Activated T-helper 2 cell treated with anti-CD3 and anti-CD28 coated beads, Interferon-gamma antibody, Interleukin-2, Interleukin-4, amounts not matched to agents 10 μg/mL and 5 μg/mL and 100 μg/mL, durations not matched to agents 14 hours and 24 hours and 36 hours (primary cell): ENCODE results near the gene RIBC2. TPM values are rescaled to one million over a fixed set of nuclear protein-coding genes. Genes with fewer than 3 reads are reported as not detected.
"Not testable (repeated sequence)": the region's sequence is repeated elsewhere in the genome, so short reads cannot be mapped to it uniquely, and the experiment has no call there.

Source experiments
- DNase-seq: peaks from one replicate; pipeline ENCODE4 v3.0.0; 2021; ENCODE audit warnings: low spot score
- H3K27ac Mint-ChIP-seq: one replicate; pipeline ENCODE4 v1.8.0; 2021; ENCODE audit warnings: mixed read lengths
- H3K27me3 Mint-ChIP-seq: one replicate; pipeline ENCODE4 v1.8.0; 2021; ENCODE audit warnings: low read depth, mixed read lengths
- H3K36me3 Mint-ChIP-seq: one replicate; pipeline ENCODE4 v1.8.0; 2021; ENCODE audit warnings: low read depth, mixed read lengths
- H3K4me1 Mint-ChIP-seq: one replicate; pipeline ENCODE4 v1.8.0; 2021; ENCODE audit warnings: low read depth, mixed read lengths
- H3K4me3 Mint-ChIP-seq: one replicate; pipeline ENCODE4 v1.8.0; 2021; ENCODE audit warnings: low read depth, mild to moderate bottlenecking, moderate library complexity, mixed read lengths
- H3K9me3 Mint-ChIP-seq: one replicate; pipeline ENCODE4 v1.8.0; 2021; ENCODE audit warnings: mixed read lengths
- intact Hi-C: fragments of 100-400 bp; cut with micrococcal nuclease; formaldehyde crosslinking; loops from one replicate; pipeline ENCODE4 v1.15.1; 2023
- total RNA-seq: library from RNA; stranded (reverse); gene quantifications from 2 replicates; pipeline ENCODE4 v1.2.3, GENCODE V29; 2022

Gene RIBC2
- total RNA-seq, 1 donor from 2014 or later: 11.0 TPM

GRCh38 chr22:45455212-45455611 lies 41.7 kb downstream of the RIBC2 start:
- intact Hi-C loops: no loop called here
- no peaks in the 10 kb centered on the region for H3K27me3 Mint-ChIP-seq
- no peaks in the 10 kb centered on the region for H3K36me3 Mint-ChIP-seq
- H3K4me1 Mint-ChIP-seq: no peaks in the 10 kb centered on the region
- no peak overlapping the region for H3K27ac Mint-ChIP-seq
- no peak overlapping the region for H3K4me3 Mint-ChIP-seq
- H3K9me3 Mint-ChIP-seq: no peaks in the 10 kb centered on the region
- DNase-seq: no peak

DNA sequence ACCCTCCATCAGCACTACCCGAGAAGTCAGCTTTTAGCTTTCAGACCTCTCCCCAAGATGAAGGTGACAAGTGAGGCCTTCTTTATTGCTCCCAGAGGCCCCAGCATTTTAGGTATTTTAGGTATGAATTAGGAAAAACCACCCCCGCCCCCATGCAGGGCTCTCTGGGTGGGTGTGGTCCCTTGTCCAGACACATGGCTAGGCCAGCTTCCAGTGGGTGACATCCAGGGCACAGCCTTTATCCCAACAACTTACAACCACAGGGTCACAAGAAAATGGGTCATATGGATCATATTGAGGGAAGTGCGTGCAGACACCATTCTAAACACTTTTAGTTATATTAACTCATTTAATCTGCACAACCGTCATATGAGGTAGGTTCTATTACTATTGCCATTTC lies 42.1 kb downstream of the RIBC2 start:
- Mint-ChIP-seq H3K4me3 (no peak overlapping the region), H3K36me3 (no peaks in the 10 kb centered on the region), H3K4me1 (no peaks in the 10 kb centered on the region), H3K27me3 (no peaks in the 10 kb centered on the region), H3K9me3 (no peaks in the 10 kb centered on the region), H3K27ac (no peak overlapping the region)
- intact Hi-C loops: no loop called here
- no peak for DNase-seq

- no peaks in the 10 kb centered on the region for H3K27me3 Mint-ChIP-seq
- no peak for DNase-seq
- no peak overlapping the region for H3K4me3 Mint-ChIP-seq
- H3K4me1 Mint-ChIP-seq: no peaks in the 10 kb centered on the region
- no peak overlapping the region for H3K27ac Mint-ChIP-seq
- intact Hi-C loops: no loop called here
- H3K9me3 Mint-ChIP-seq: no peaks in the 10 kb centered on the region
- H3K36me3 Mint-ChIP-seq: no peaks in the 10 kb centered on the region
Observed at GRCh38 chr22:45456811-45457210, 43.3 kb downstream of the RIBC2 start.

DNA sequence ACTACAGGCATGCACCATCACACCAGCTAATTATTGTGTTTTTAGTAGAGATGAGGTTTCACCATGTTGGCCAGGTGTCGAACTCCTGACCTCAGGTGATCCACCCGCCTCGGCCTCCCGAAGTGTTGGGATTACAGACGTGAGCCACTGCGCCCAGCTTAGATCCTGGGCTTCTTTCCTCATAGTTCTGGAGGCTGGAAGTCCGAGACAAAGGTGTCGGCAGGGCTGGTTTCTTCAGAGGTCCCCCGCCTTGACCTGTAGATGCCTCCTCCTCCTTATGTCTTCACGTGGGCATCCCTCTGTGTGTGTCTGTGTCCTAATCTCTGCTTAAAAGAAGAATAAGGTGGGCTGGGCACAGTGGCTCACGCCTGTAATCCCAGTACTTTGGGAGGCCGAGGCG lies 45.0 kb downstream of the RIBC2 start:
- no peaks in the 10 kb centered on the region for H3K27me3 Mint-ChIP-seq
- H3K36me3 Mint-ChIP-seq: no peaks in the 10 kb centered on the region
- no peak overlapping the region for H3K4me3 Mint-ChIP-seq
- no peaks in the 10 kb centered on the region for H3K9me3 Mint-ChIP-seq
- H3K4me1 Mint-ChIP-seq: no peaks in the 10 kb centered on the region
- H3K27ac Mint-ChIP-seq: no peak overlapping the region
- DNase-seq: no peak
- intact Hi-C loops: no loop called here

- no peaks in the 10 kb centered on the region for H3K9me3 Mint-ChIP-seq
- DNase-seq: no peak
- intact Hi-C loops: no loop called here
- H3K4me3 Mint-ChIP-seq: no peak overlapping the region
- no peaks in the 10 kb centered on the region for H3K27me3 Mint-ChIP-seq
- no peaks in the 10 kb centered on the region for H3K36me3 Mint-ChIP-seq
- H3K4me1 Mint-ChIP-seq: no peaks in the 10 kb centered on the region
- H3K27ac Mint-ChIP-seq: no peak overlapping the region
Observed at GRCh38 chr22:45459235-45459634, 45.7 kb downstream of the RIBC2 start.

- no peaks in the 10 kb centered on the region for H3K36me3 Mint-ChIP-seq
- no peak overlapping the region for H3K4me3 Mint-ChIP-seq
- DNase-seq: no peak
- no peaks in the 10 kb centered on the region for H3K9me3 Mint-ChIP-seq
- no peaks in the 10 kb centered on the region for H3K4me1 Mint-ChIP-seq
- intact Hi-C loops: no loop called here
- H3K27me3 Mint-ChIP-seq: peaks cover 3% of the 10 kb centered on the region
- H3K27ac Mint-ChIP-seq: no peak overlapping the region
Observed at GRCh38 chr22:45460288-45461109, 47.0 kb downstream of the RIBC2 start.

- Mint-ChIP-seq H3K27me3 (peaks cover 7% of the 10 kb centered on the region), H3K27ac (no peak overlapping the region), H3K4me3 (no peak overlapping the region), H3K4me1 (no peaks in the 10 kb centered on the region), H3K9me3 (no peaks in the 10 kb centered on the region), H3K36me3 (no peaks in the 10 kb centered on the region)
- intact Hi-C loops: no loop called here
- DNase-seq: no peak
Observed at GRCh38 chr22:45462034-45462655, 48.7 kb downstream of the RIBC2 start.

DNA sequence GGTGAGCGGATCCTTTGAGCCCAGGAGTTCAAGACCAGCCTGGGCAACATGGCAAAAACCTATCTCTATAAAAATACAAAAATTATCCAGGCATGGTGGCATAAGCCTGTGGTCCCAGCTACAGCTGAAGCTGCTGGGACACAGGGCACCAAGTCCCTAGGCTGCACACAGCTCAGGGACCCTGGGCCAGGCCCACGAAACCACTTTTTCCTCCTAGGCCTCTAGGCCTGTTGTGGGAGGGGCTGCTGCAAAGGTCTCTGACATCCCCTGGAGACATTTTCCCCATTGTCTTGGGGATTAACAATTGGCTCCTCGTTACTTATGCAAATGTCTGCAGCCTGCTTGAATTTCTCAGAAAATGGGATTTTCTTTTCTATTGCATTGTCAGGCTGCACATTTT lies 50.2 kb downstream of the RIBC2 start:
- H3K9me3 Mint-ChIP-seq, DNase-seq, H3K4me3 Mint-ChIP-seq, H3K36me3 Mint-ChIP-seq, intact Hi-C loops, H3K4me1 Mint-ChIP-seq, H3K27ac Mint-ChIP-seq: not testable (repeated sequence)
- H3K27me3 Mint-ChIP-seq: peaks cover 10% of the 10 kb centered on the region

- no peaks in the 10 kb centered on the region for H3K4me1 Mint-ChIP-seq
- intact Hi-C loops: no loop called here
- H3K4me3 Mint-ChIP-seq: no peak overlapping the region
- no peaks in the 10 kb centered on the region for H3K9me3 Mint-ChIP-seq
- no peaks in the 10 kb centered on the region for H3K36me3 Mint-ChIP-seq
- H3K27me3 Mint-ChIP-seq: peaks cover 14% of the 10 kb centered on the region
- no peak overlapping the region for H3K27ac Mint-ChIP-seq
- no peak for DNase-seq
Observed at GRCh38 chr22:45465633-45466032, 52.1 kb downstream of the RIBC2 start.

DNA sequence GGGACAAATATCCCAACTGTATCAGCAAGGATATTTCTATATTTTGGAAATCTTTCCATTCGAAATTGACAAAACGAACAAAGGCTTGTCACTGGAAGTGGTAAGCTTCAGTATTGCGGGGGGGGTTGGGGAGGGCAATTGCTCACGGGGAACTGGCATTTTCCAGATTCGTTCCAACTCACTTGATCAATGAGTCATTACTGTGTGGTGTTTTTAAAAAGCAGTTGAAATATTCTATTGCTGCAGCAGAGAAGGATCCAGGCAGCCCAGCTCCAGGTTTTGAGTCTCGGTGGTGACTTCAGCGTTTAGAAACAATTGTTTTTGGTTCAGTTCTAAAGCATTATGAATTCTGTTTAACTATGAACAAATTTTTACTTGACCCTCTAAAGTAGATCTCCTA lies 55.4 kb downstream of the RIBC2 start:
- H3K4me3 Mint-ChIP-seq: no peak overlapping the region
- H3K36me3 Mint-ChIP-seq: no peaks in the 10 kb centered on the region
- H3K27me3 Mint-ChIP-seq: peaks cover 14% of the 10 kb centered on the region
- H3K4me1 Mint-ChIP-seq: no peaks in the 10 kb centered on the region
- DNase-seq: no peak
- intact Hi-C loops: no loop called here
- H3K27ac Mint-ChIP-seq: no peak overlapping the region
- H3K9me3 Mint-ChIP-seq: no peaks in the 10 kb centered on the region

DNA sequence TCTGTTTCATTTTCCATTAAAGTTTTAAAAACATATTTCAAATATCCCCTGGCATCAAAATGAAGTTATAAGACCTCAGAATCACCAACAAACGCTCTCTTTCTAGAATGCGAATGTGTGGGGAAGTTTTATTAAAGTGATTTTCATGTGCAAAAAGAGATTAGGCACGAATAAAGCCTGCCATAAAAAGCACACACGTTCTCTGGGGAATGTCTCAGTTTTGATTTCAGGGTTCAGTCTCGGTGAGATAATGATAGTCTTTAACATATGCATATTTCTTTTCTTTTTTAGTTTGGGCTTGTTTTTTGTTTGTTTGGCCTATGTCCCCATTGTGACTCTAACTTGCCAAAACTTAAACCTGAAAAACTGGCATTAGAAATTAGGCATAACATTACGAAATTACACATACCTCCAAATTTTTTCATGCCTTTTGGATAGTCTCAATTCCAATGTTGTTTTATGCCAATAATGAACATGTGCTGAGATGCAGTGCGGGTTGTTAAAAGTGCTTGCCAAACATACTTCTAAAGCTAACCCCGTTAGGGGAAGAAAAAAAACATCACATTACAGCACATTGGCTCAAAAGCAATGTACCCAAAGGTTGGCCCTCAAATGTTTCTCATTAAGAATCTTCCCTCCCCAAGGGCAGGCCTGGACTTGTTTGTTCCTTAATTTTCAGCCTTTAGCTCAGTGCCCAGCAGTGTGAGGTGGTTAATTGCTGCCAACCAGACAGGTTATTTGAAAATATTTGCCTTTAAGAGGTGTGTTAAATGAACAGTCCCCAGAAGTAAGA lies 56.0 kb downstream of the RIBC2 start:
- Mint-ChIP-seq H3K27me3 (peaks cover 11% of the 10 kb centered on the region), H3K9me3 (no peaks in the 10 kb centered on the region), H3K36me3 (no peaks in the 10 kb centered on the region), H3K4me3 (no peak overlapping the region), H3K4me1 (no peaks in the 10 kb centered on the region), H3K27ac (no peak overlapping the region)
- intact Hi-C loops: no loop called here
- no peak for DNase-seq

GRCh38 chr22:45470871-45471270 lies 57.4 kb downstream of the RIBC2 start:
- Mint-ChIP-seq H3K4me1 (no peaks in the 10 kb centered on the region), H3K27ac (no peak overlapping the region), H3K4me3 (no peak overlapping the region), H3K9me3 (no peaks in the 10 kb centered on the region), H3K27me3 (peaks cover 10% of the 10 kb centered on the region), H3K36me3 (no peaks in the 10 kb centered on the region)
- intact Hi-C loops: no loop called here
- no peak for DNase-seq

GRCh38 chr22:45472426-45472825 lies 58.9 kb downstream of the RIBC2 start:
- Mint-ChIP-seq H3K36me3 (no peaks in the 10 kb centered on the region), H3K27ac (no peak overlapping the region), H3K9me3 (no peaks in the 10 kb centered on the region), H3K27me3 (peaks cover 6% of the 10 kb centered on the region), H3K4me3 (no peak overlapping the region), H3K4me1 (no peaks in the 10 kb centered on the region)
- intact Hi-C loops: no loop called here
- DNase-seq: no peak
